H9 (cell line): ENCODE measurements around the gene DCAF4. TPM values are rescaled to one million over a fixed set of nuclear protein-coding genes. Genes with fewer than 3 reads are reported as not detected.

ENCODE experiments used
- DNase-seq: peaks from one replicate; pipeline ENCODE4 v3.0.0-alpha.2; 2017
- H2AFZ ChIP-seq: one replicate; pipeline ENCODE4 v1.6.1; 2013; ENCODE audit warnings: mild to moderate bottlenecking, low read length, control low read depth, moderate library complexity
- H2AK5ac ChIP-seq: 2 replicates; pipeline ENCODE4 v1.6.1; 2013; ENCODE audit warnings: low read length, control low read depth, mixed read lengths; ENCODE audit not compliant: insufficient read length
- H2BK120ac ChIP-seq: one replicate; pipeline ENCODE4 v1.6.1; 2013; ENCODE audit warnings: low read depth, mild to moderate bottlenecking, low read length, control low read depth, inconsistent platforms; ENCODE audit not compliant: poor library complexity, severe bottlenecking
- H2BK12ac ChIP-seq: 2 replicates; pipeline ENCODE4 v1.6.1; 2013; ENCODE audit warnings: low read length, control low read depth, mixed read lengths, low read depth; ENCODE audit not compliant: insufficient read length
- H2BK15ac ChIP-seq: 2 replicates; pipeline ENCODE4 v1.6.1; 2013; ENCODE audit warnings: low read depth, low read length, control low read depth
- H2BK20ac ChIP-seq: one replicate; pipeline ENCODE4 v1.6.1; 2013; ENCODE audit warnings: low read depth, mild to moderate bottlenecking, low read length, control low read depth, inconsistent platforms; ENCODE audit not compliant: poor library complexity, severe bottlenecking
- H2BK5ac ChIP-seq: 2 replicates; pipeline ENCODE4 v1.6.1; 2013; ENCODE audit warnings: low read length, control low read depth, mixed read lengths; ENCODE audit not compliant: insufficient read length
- H3K14ac ChIP-seq: 2 replicates; pipeline ENCODE4 v1.6.1; 2013; ENCODE audit warnings: low read length, control low read depth; ENCODE audit not compliant: insufficient read depth
- H3K18ac ChIP-seq: 2 replicates; pipeline ENCODE4 v1.6.1; 2013; ENCODE audit warnings: low read depth, mild to moderate bottlenecking, mixed read lengths, low read length, control low read depth; ENCODE audit not compliant: insufficient read length
- H3K23ac ChIP-seq: 2 replicates; pipeline ENCODE4 v1.6.1; 2013; ENCODE audit warnings: low read length, control low read depth, mixed read lengths, low read depth; ENCODE audit not compliant: insufficient read length
- H3K23me2 ChIP-seq: 2 replicates; pipeline ENCODE4 v1.6.1; 2013; ENCODE audit warnings: low read depth, mild to moderate bottlenecking, mixed read lengths, low read length, control low read depth; ENCODE audit not compliant: insufficient read length, poor library complexity, severe bottlenecking
- H3K27ac ChIP-seq: 2 replicates; pipeline ENCODE4 v1.5.1; 2013; ENCODE audit warnings: low read length, control low read depth, mixed read lengths, low read depth; ENCODE audit not compliant: insufficient read length
- H3K27me3 ChIP-seq: 2 replicates; pipeline ENCODE4 v1.6.1; 2013; ENCODE audit warnings: low read length, control low read depth, inconsistent platforms; ENCODE audit not compliant: insufficient read depth
- H3K4ac ChIP-seq: 2 replicates; pipeline ENCODE4 v1.6.1; 2013; ENCODE audit warnings: low read depth, mild to moderate bottlenecking, control low read depth, inconsistent platforms, low read length, moderate library complexity
- H3K4me1 ChIP-seq: 2 replicates; pipeline ENCODE4 v1.6.1; 2013; ENCODE audit warnings: low read length, control low read depth, inconsistent platforms; ENCODE audit not compliant: insufficient read depth
- H3K4me2 ChIP-seq: 2 replicates; pipeline ENCODE4 v1.6.1; 2013; ENCODE audit warnings: low read length, control low read depth, mixed read lengths; ENCODE audit not compliant: insufficient read length, insufficient read depth
- H3K56ac ChIP-seq: 2 replicates; pipeline ENCODE4 v1.6.1; 2013; ENCODE audit warnings: low read depth, mild to moderate bottlenecking, mixed read lengths, low read length, control low read depth; ENCODE audit not compliant: insufficient read length
- H3K79me1 ChIP-seq: 2 replicates; pipeline ENCODE4 v1.6.1; 2013; ENCODE audit warnings: low read depth, mild to moderate bottlenecking, moderate library complexity, low read length, control low read depth, inconsistent platforms; ENCODE audit not compliant: insufficient read depth, poor library complexity, severe bottlenecking
- H3K79me2 ChIP-seq: 2 replicates; pipeline ENCODE4 v1.6.1; 2013; ENCODE audit warnings: low read length, control low read depth, inconsistent platforms; ENCODE audit not compliant: insufficient read depth
- H3K9ac ChIP-seq: 2 replicates; pipeline ENCODE4 v1.6.1; 2013; ENCODE audit warnings: low read length, control low read depth, mixed read lengths; ENCODE audit not compliant: insufficient read length; ENCODE audit errors: extremely low read depth
- H3K9me3 ChIP-seq: one replicate; pipeline ENCODE4 v1.6.1; 2013; ENCODE audit warnings: low read depth, low read length, inconsistent platforms; ENCODE audit not compliant: control insufficient read depth
- H3T11ph ChIP-seq: one replicate; pipeline ENCODE4 v1.6.1; 2013; ENCODE audit warnings: mild to moderate bottlenecking, low read length, control low read depth, inconsistent platforms
- H4K20me1 ChIP-seq: one replicate; pipeline ENCODE4 v1.6.1; 2013; ENCODE audit not compliant: control insufficient read depth, insufficient read length, insufficient read depth
- H4K5ac ChIP-seq: 2 replicates; pipeline ENCODE4 v1.6.1; 2013; ENCODE audit warnings: low read depth, mild to moderate bottlenecking, mixed read lengths, low read length, control low read depth; ENCODE audit not compliant: insufficient read length
- H4K8ac ChIP-seq: replicated peaks from 2 replicates; pipeline ENCODE4 v1.6.1; 2013; ENCODE audit warnings: low read length, control low read depth, mixed read lengths, low read depth; ENCODE audit not compliant: insufficient read length
- H4K91ac ChIP-seq: 2 replicates; pipeline ENCODE4 v1.6.1; 2013; ENCODE audit warnings: low read depth, mild to moderate bottlenecking, moderate library complexity, mixed read lengths, low read length, control low read depth; ENCODE audit not compliant: insufficient read length
- H3K27ac Mint-ChIP-seq, 3 experiments: 2 replicates in 2 of 3; 3 replicates in 1 of 3; pipeline ENCODE4 v1.8.0; 2020 to 2021; ENCODE audit warnings: mixed read lengths in 3 of 3, mild to moderate bottlenecking in 1 of 3, moderate library complexity in 1 of 3
- H3K27me3 Mint-ChIP-seq: 2 replicates; pipeline ENCODE4 v1.8.0; 2021; ENCODE audit warnings: low read depth, mild to moderate bottlenecking, moderate library complexity, mixed read lengths
- H3K36me3 Mint-ChIP-seq, 3 experiments: 2 replicates in 2 of 3; 3 replicates in 1 of 3; pipeline ENCODE4 v1.8.0; 2020 to 2021; ENCODE audit warnings: low read depth in 3 of 3, mixed read lengths in 3 of 3; ENCODE audit not compliant: insufficient read depth in 1 of 3
- H3K4me1 Mint-ChIP-seq, 2 experiments: 2 replicates each; pipeline ENCODE4 v1.8.0; 2020; ENCODE audit warnings: mixed read lengths in 2 of 2
- H3K4me3 Mint-ChIP-seq, 2 experiments: 2 replicates in 1 of 2; 3 replicates in 1 of 2; pipeline ENCODE4 v1.8.0; 2020 to 2021; ENCODE audit warnings: mild to moderate bottlenecking in 2 of 2, mixed read lengths in 2 of 2, moderate library complexity in 1 of 2
- H3K9me3 Mint-ChIP-seq, 2 experiments: 2 replicates in 1 of 2; 3 replicates in 1 of 2; pipeline ENCODE4 v1.8.0; 2020; ENCODE audit warnings: mild to moderate bottlenecking in 2 of 2, mixed read lengths in 2 of 2, moderate library complexity in 1 of 2
- CTCF ChIP-seq: fragments of 200-600 bp; sonication (generic); conservative IDR thresholded peaks from 3 replicates; pipeline ENCODE4 v1.8.0; 2021; ENCODE audit warnings: antibody characterized with exemption, mild to moderate bottlenecking
- WGBS: extraction: QIAGEN DNeasy Blood & Tissue Kit; methylation state at CpG from one replicate; pipeline ENCODE4 v1.1.7; 2013; ENCODE audit warnings: missing lambda C conversion rate, low lambda C conversion rate, mixed read lengths; ENCODE audit not compliant: insufficient read length; ENCODE audit errors: extremely low coverage; 5-methylcytosine and 5-hydroxymethylcytosine counted together
- total RNA-seq: library from RNA; stranded (reverse); gene quantifications from 2 replicates; pipeline ENCODE4 v1.2.1, GENCODE V29; 2021

DCAF4 gene
- total RNA-seq, 1 experiment from 2014 or later, result 32.0 TPM

GRCh38 chr14:72909163-72909562, 17.1 kb upstream of the DCAF4 start:
- Histone ChIP-seq H4K5ac (no peak overlapping the region), H2BK15ac (no peak overlapping the region), H2BK12ac (no peak overlapping the region), H3K23me2 (no peaks in the 10 kb centered on the region), H3K27me3 (no peaks in the 10 kb centered on the region), H3K18ac (no peak overlapping the region), H2AFZ (no peak overlapping the region), H3K23ac (no peak overlapping the region), H2BK5ac (no peak overlapping the region), H2AK5ac (no peak overlapping the region), H3K56ac (no peak overlapping the region), H3T11ph (no peak overlapping the region), H2BK120ac (no peak overlapping the region), H4K91ac (no peak overlapping the region), H3K9me3 (no peaks in the 10 kb centered on the region), H3K4ac (no peak overlapping the region), H3K27ac (no peak overlapping the region), H2BK20ac (no peak overlapping the region), H3K9ac (no peak overlapping the region), H3K79me1 (no peaks in the 10 kb centered on the region), H4K20me1 (no peaks in the 10 kb centered on the region), H4K8ac (no peak overlapping the region), H3K79me2 (no peaks in the 10 kb centered on the region), H3K14ac (no peak overlapping the region), H3K4me2 (no peak overlapping the region), H3K4me1 (no peaks in the 10 kb centered on the region)
- H3K9me3 Mint-ChIP-seq, result no peaks in the 10 kb centered on the region; a peak in 1 of 5 replicates
- H3K27me3 Mint-ChIP-seq, result peaks cover 33% of the 10 kb centered on the region
- no peak overlapping the region for H3K4me3 Mint-ChIP-seq
- no peak for DNase-seq
- TF ChIP-seq CTCF, result no peak
- H3K36me3 Mint-ChIP-seq, result no peaks in the 10 kb centered on the region
- WGBS, result no CpG with 5 or more reads among the region's 5 CpGs
- peaks cover 25 to 26% of the 10 kb centered on the region in 2 experiments for H3K4me1 Mint-ChIP-seq
- no peak overlapping the region for H3K27ac Mint-ChIP-seq
